OCI-LY3 (cell line): ENCODE measurements around the gene CRYZ.
"Not testable (repeated sequence)": the region's sequence is repeated elsewhere in the genome, so short reads cannot be mapped to it uniquely, and the experiment has no call there.

Experiments
- H2AFZ ChIP-seq: fragments of 200-600, 300-600 bp; shearing (Covaris generic); 2 replicates; pipeline ENCODE4 v1.6.0; 2014; ENCODE audit warnings: antibody characterized with exemption, low read depth, low read length
- H3K27ac ChIP-seq: fragments of 200-600, 300-600 bp; sonication (generic); 2 replicates; pipeline ENCODE4 v1.5.1; 2014; ENCODE audit warnings: mild to moderate bottlenecking, low read length, moderate library complexity, mixed read lengths
- H3K27me3 ChIP-seq: fragments of 200-600, 300-600 bp; sonication (generic); 2 replicates; pipeline ENCODE4 v1.6.1; 2014; ENCODE audit warnings: low read depth, low read length, mixed read lengths
- H3K36me3 ChIP-seq: fragments of 200-600, 300-600 bp; sonication (generic); replicated peaks from 2 replicates; pipeline ENCODE3; 2014; ENCODE audit warnings: low read depth, low read length, mixed read lengths
- H3K4me1 ChIP-seq: fragments of 300-600, 200-600 bp; sonication (generic); 2 replicates; pipeline ENCODE4 v1.6.1; 2014; ENCODE audit warnings: low read length, mixed read lengths
- H3K4me2 ChIP-seq: fragments of 200-600, 300-600 bp; sonication (generic); 2 replicates; pipeline ENCODE4 v1.6.1; 2014; ENCODE audit warnings: low read length, mixed read lengths
- H3K4me3 ChIP-seq: fragments of 300-600, 200-600 bp; sonication (generic); 2 replicates; pipeline ENCODE4 v1.5.1; 2014; ENCODE audit warnings: antibody characterized with exemption, mild to moderate bottlenecking, low read length, moderate library complexity
- H3K79me2 ChIP-seq: fragments of 300-600, 200-600 bp; shearing (Covaris generic); 2 replicates; pipeline ENCODE4 v1.6.1; 2014; ENCODE audit warnings: mild to moderate bottlenecking, low read length, mixed read lengths
- H3K9ac ChIP-seq: fragments of 300-600, 200-600 bp; shearing (Covaris generic); 2 replicates; pipeline ENCODE4 v1.6.0; 2014; ENCODE audit warnings: mild to moderate bottlenecking, low read length, moderate library complexity
- H3K9me3 ChIP-seq: fragments of 200-600, 300-600 bp; shearing (Covaris generic); 2 replicates; pipeline ENCODE4 v1.6.1; 2014; ENCODE audit warnings: low read length, mixed read lengths; ENCODE audit not compliant: insufficient read depth
- H4K20me1 ChIP-seq: fragments of 200-600, 300-600 bp; sonication (generic); 2 replicates; pipeline ENCODE4 v1.6.1; 2016; ENCODE audit warnings: low read length, mixed read lengths; ENCODE audit not compliant: insufficient read depth
- CTCF ChIP-seq: fragments of 200-600, 300-600 bp; sonication (generic); IDR thresholded peaks from 2 replicates; pipeline ENCODE4 v1.5.1; 2014; ENCODE audit warnings: antibody characterized with exemption, low read length, low read depth
- EZH2phosphoT487 ChIP-seq: fragments of 200-600 bp; shearing (Covaris generic); IDR thresholded peaks from 2 replicates; pipeline ENCODE4 v1.6.1; 2018; ENCODE audit warnings: antibody characterized with exemption, mixed run types, low read depth

CRYZ gene

GRCh38 chr1:74753104-74753503 is 20.3 kb upstream of the CRYZ start:
- Histone ChIP-seq H3K36me3 (peaks cover 17% of the 10 kb centered on the region), H3K9me3 (no peaks in the 10 kb centered on the region), H3K4me2 (no peak overlapping the region), H3K27ac (no peak overlapping the region), H4K20me1 (no peaks in the 10 kb centered on the region), H3K79me2 (no peaks in the 10 kb centered on the region), H3K27me3 (no peaks in the 10 kb centered on the region), H2AFZ (no peak overlapping the region), H3K9ac (no peak overlapping the region), H3K4me3 (no peak overlapping the region), H3K4me1 (no peaks in the 10 kb centered on the region)
- TF ChIP-seq EZH2phosphoT487 (no peak), CTCF (no peak)

GRCh38 chr1:74748960-74749359 is 16.1 kb upstream of the CRYZ start:
- peaks cover 5% of the 10 kb centered on the region for H3K36me3 ChIP-seq

GRCh38 chr1:74745247-74745646 is 12.4 kb upstream of the CRYZ start:
- not testable (repeated sequence) for H3K79me2 ChIP-seq, H3K4me2 ChIP-seq, H3K27me3 ChIP-seq, H4K20me1 ChIP-seq, H3K4me1 ChIP-seq, H3K9ac ChIP-seq, H2AFZ ChIP-seq, H3K27ac ChIP-seq, H3K4me3 ChIP-seq, H3K36me3 ChIP-seq, H3K9me3 ChIP-seq

More at GRCh38 chr1:74748960-74749359, 16.1 kb upstream of the CRYZ start:
- H3K4me2 ChIP-seq = no peak overlapping the region
- no peaks in the 10 kb centered on the region for H3K4me1 ChIP-seq
- no peaks in the 10 kb centered on the region for H3K79me2 ChIP-seq
- no peak overlapping the region for H3K4me3 ChIP-seq
- no peak overlapping the region for H3K27ac ChIP-seq
- H3K27me3 ChIP-seq = no peaks in the 10 kb centered on the region
- no peaks in the 10 kb centered on the region for H3K9me3 ChIP-seq
- no peaks in the 10 kb centered on the region for H4K20me1 ChIP-seq
- no peak overlapping the region for H3K9ac ChIP-seq
- no peak for TF ChIP-seq EZH2phosphoT487
- TF ChIP-seq CTCF = no peak
- H2AFZ ChIP-seq = no peak overlapping the region

GRCh38 chr1:74740307-74740980 is 7.6 kb upstream of the CRYZ start:
- H3K4me3 ChIP-seq, H4K20me1 ChIP-seq, H3K27me3 ChIP-seq, H3K9me3 ChIP-seq, H3K79me2 ChIP-seq, H3K4me2 ChIP-seq, H3K4me1 ChIP-seq, H3K27ac ChIP-seq, H3K9ac ChIP-seq, H2AFZ ChIP-seq: not testable (repeated sequence)
- peaks cover 29% of the 10 kb centered on the region for H3K36me3 ChIP-seq

- no peak overlapping the region for H3K27ac ChIP-seq
- no peaks in the 10 kb centered on the region for H4K20me1 ChIP-seq
- TF ChIP-seq CTCF (no peak), EZH2phosphoT487 (no peak)
- H3K36me3 ChIP-seq = peaks cover 29% of the 10 kb centered on the region
- no peaks in the 10 kb centered on the region for H3K9me3 ChIP-seq
- peaks cover 19% of the 10 kb centered on the region for H3K79me2 ChIP-seq
- H3K27me3 ChIP-seq = no peaks in the 10 kb centered on the region
- H3K9ac ChIP-seq = no peak overlapping the region
- no peak overlapping the region for H3K4me3 ChIP-seq
- H3K4me1 ChIP-seq = peaks cover 7% of the 10 kb centered on the region
- H3K4me2 ChIP-seq = no peak overlapping the region
- H2AFZ ChIP-seq = no peak overlapping the region
Observed at GRCh38 chr1:74737333-74737732, 4.5 kb upstream of the CRYZ start.
